Keratinocyte (primary cell): ENCODE measurements around the gene AKAP10. TPM values are rescaled to one million over a fixed set of nuclear protein-coding genes. Genes with fewer than 3 reads are reported as not detected.

ENCODE experiments used
- DNase-seq: peaks from one replicate; pipeline ENCODE4 v3.0.0-alpha.2; 2011; ENCODE audit warnings: low read depth, missing footprints, low spot score
- FAIRE-seq: peaks from 2 replicates; lab custom pipeline; 2011; peaks lifted over from hg19 to GRCh38; lab: Jason Lieb, UNC
- H2AFZ ChIP-seq: 2 replicates; pipeline ENCODE4 v1.6.0; 2012; ENCODE audit warnings: low read length, control low read depth, inconsistent platforms; ENCODE audit not compliant: control insufficient read depth
- H3K27ac ChIP-seq: 2 replicates; pipeline ENCODE4 v1.5.1; 2011; ENCODE audit warnings: low read length; ENCODE audit not compliant: control insufficient read depth, insufficient read depth
- H3K27me3 ChIP-seq: 3 replicates; pipeline ENCODE4 v1.6.0; 2011; ENCODE audit warnings: low read length; ENCODE audit not compliant: control insufficient read depth, insufficient read depth; ENCODE audit errors: extremely low read depth
- H3K36me3 ChIP-seq, 2 experiments: 2 replicates in 1 of 2; 3 replicates in 1 of 2; pipeline ENCODE4 v1.5.1; 2011; ENCODE audit warnings: low read length in 2 of 2, mild to moderate bottlenecking in 1 of 2; ENCODE audit not compliant: control insufficient read depth in 2 of 2, insufficient read depth in 2 of 2; ENCODE audit errors: extremely low read depth in 1 of 2
- H3K4me1 ChIP-seq: 3 replicates; pipeline ENCODE4 v1.5.1; 2011; ENCODE audit warnings: low read length; ENCODE audit not compliant: control insufficient read depth, insufficient read depth; ENCODE audit errors: extremely low read depth
- H3K4me2 ChIP-seq: 3 replicates; pipeline ENCODE4 v1.6.0; 2011; ENCODE audit warnings: low read depth, low read length; ENCODE audit not compliant: control insufficient read depth, insufficient read depth; ENCODE audit errors: extremely low read depth
- H3K4me3 ChIP-seq, 3 experiments: fragments of 200-600 bp in 1 of 3; sonication (generic) in 1 of 3; 2 replicates in 2 of 3; 3 replicates in 1 of 3; pipeline ENCODE4 v1.5.1; 2011 to 2016; ENCODE audit warnings: low read length in 3 of 3, mild to moderate bottlenecking in 3 of 3, control low read depth in 2 of 3, inconsistent platforms in 1 of 3, low read depth in 1 of 3, mixed read lengths in 1 of 3, mixed run types in 1 of 3, moderate library complexity in 1 of 3; ENCODE audit not compliant: control insufficient read depth in 2 of 3, insufficient read depth in 2 of 3; ENCODE audit errors: extremely low read depth in 1 of 3
- H3K79me2 ChIP-seq: 2 replicates; pipeline ENCODE4 v1.6.0; 2012; ENCODE audit warnings: low read length; ENCODE audit not compliant: control insufficient read depth, insufficient read depth
- H3K9ac ChIP-seq: 3 replicates; pipeline ENCODE4 v1.6.0; 2011; ENCODE audit warnings: low read length; ENCODE audit not compliant: control insufficient read depth, insufficient read depth; ENCODE audit errors: extremely low read depth
- H3K9me1 ChIP-seq: 3 replicates; pipeline ENCODE4 v1.6.0; 2011; ENCODE audit warnings: low read length; ENCODE audit not compliant: control insufficient read depth, insufficient read depth; ENCODE audit errors: extremely low read depth
- H3K9me3 ChIP-seq: 2 replicates; pipeline ENCODE4 v1.5.1; 2012; ENCODE audit warnings: low read depth, low read length; ENCODE audit not compliant: control insufficient read depth
- H4K20me1 ChIP-seq: 3 replicates; pipeline ENCODE4 v1.6.0; 2011; ENCODE audit warnings: low read length; ENCODE audit not compliant: control insufficient read depth, insufficient read depth; ENCODE audit errors: extremely low read depth
- CTCF ChIP-seq, 3 experiments: IDR thresholded peaks in 1 of 3; conservative IDR thresholded peaks in 1 of 3; optimal IDR thresholded peaks in 1 of 3; 2 replicates in 2 of 3; 3 replicates in 1 of 3; pipeline versions ENCODE3 to v1.5.1; 2011; ENCODE audit warnings: low read length in 3 of 3, mild to moderate bottlenecking in 3 of 3, moderate library complexity in 2 of 3, control low read depth in 1 of 3, inconsistent platforms in 1 of 3; ENCODE audit not compliant: insufficient read depth in 2 of 3; ENCODE audit errors: extremely low read depth in 1 of 3
- EZH2 ChIP-seq: IDR thresholded peaks from one replicate; pipeline ENCODE4 v1.6.1; 2012; ENCODE audit warnings: inconsistent platforms, mild to moderate bottlenecking, low read length, moderate library complexity
- dilution Hi-C: fragments of 300-500 bp; cut with MboI; formaldehyde crosslinking; loops from one replicate; pipeline ENCODE4 v1.7.0; 2020; ENCODE audit warnings: low sequenced_read_pairs; ENCODE audit not compliant: extremely low pct_ligation_motif_present
- polyA plus RNA-seq, 5 experiments: library from polyadenylated mRNA; depleted of rRNA in 3 of 5; stranded (reverse) in 3 of 5; stranded (forward) in 1 of 5; unstranded in 1 of 5; fragments of >200 nt; gene quantifications; 1 replicate in 1 of 5; 2 replicates in 3 of 5; 3 replicates in 1 of 5; pipeline versions ENCODE4 v1.2.1 to v1.2.3, GENCODE V29; 2011 to 2012; ENCODE audit warnings: missing spikeins in 2 of 5, low read depth in 1 of 5, low replicate concordance in 1 of 5

AKAP10 gene
- polyA plus RNA-seq, 1 donor (not counting 4 experiments of a cell fraction or from before 2014, with no cell fraction given) = 30.8 TPM

- no peak for FAIRE-seq
- H3K27ac ChIP-seq = no peak overlapping the region
These were observed 104.3 kb downstream of the AKAP10 start for GRCh38 chr17:19873346-19873745.

GRCh38 chr17:19868079-19868395 is 109.6 kb downstream of the AKAP10 start:
- dilution Hi-C loops = no loop called here
- peaks cover 0 to 2% of the 10 kb centered on the region in 2 experiments for H3K36me3 ChIP-seq
- H4K20me1 ChIP-seq = no peaks in the 10 kb centered on the region
- no peaks in the 10 kb centered on the region for H3K27me3 ChIP-seq
- no peak overlapping the region for H3K27ac ChIP-seq
- H3K9me3 ChIP-seq = no peaks in the 10 kb centered on the region
- FAIRE-seq (no peak), DNase-seq (no peak)
- TF ChIP-seq EZH2 = no peak
- no peak for TF ChIP-seq CTCF (optimal IDR thresholded peaks at IDR 0.05 in 1 of 3, IDR thresholded peaks at IDR 0.05 in 1 of 3, conservative IDR thresholded peaks at IDR 0.05 in 1 of 3; ENCODE audit: extremely low read depth in 1 of 3, insufficient read depth in 2 of 3, low read length in 3 of 3)
- H2AFZ ChIP-seq = peak overlapping the region; percentile 83
- H3K9ac ChIP-seq = peak overlapping the region; percentile 84
- H3K79me2 ChIP-seq = no peaks in the 10 kb centered on the region
- no peaks in the 10 kb centered on the region for H3K9me1 ChIP-seq
- peak overlapping the region; percentile 59 to 81 (median 61) for H3K4me3 ChIP-seq
- H3K4me2 ChIP-seq = peak overlapping the region; percentile 98
- peaks cover 4% of the 10 kb centered on the region for H3K4me1 ChIP-seq

More at GRCh38 chr17:19873346-19873745, 104.3 kb downstream of the AKAP10 start:
- TF ChIP-seq EZH2 = no peak
- no peak for TF ChIP-seq CTCF (optimal IDR thresholded peaks at IDR 0.05 in 1 of 3, IDR thresholded peaks at IDR 0.05 in 1 of 3, conservative IDR thresholded peaks at IDR 0.05 in 1 of 3; ENCODE audit: extremely low read depth in 1 of 3, insufficient read depth in 2 of 3, low read length in 3 of 3)
- DNase-seq = no peak
- H3K9me3 ChIP-seq = no peaks in the 10 kb centered on the region
- peaks cover 4% of the 10 kb centered on the region for H3K27me3 ChIP-seq
- dilution Hi-C loops = no loop called here
- H2AFZ ChIP-seq = no peak overlapping the region
- H4K20me1 ChIP-seq = no peaks in the 10 kb centered on the region
- H3K4me1 ChIP-seq = no peaks in the 10 kb centered on the region
- no peaks in the 10 kb centered on the region for H3K36me3 ChIP-seq
- no peak overlapping the region for H3K4me2 ChIP-seq
- no peaks in the 10 kb centered on the region for H3K9me1 ChIP-seq
- H3K4me3 ChIP-seq = no peak overlapping the region
- no peaks in the 10 kb centered on the region for H3K79me2 ChIP-seq
- no peak overlapping the region for H3K9ac ChIP-seq
